ENCODE measurements around the gene CORIN. TPM values are rescaled to one million over a fixed set of nuclear protein-coding genes. Genes with fewer than 3 reads are reported as not detected.

The CORIN gene
- total and polyA plus RNA-seq, 2 of the 13 experiments (the other 11 are each of a cell fraction or from before 2014, with no cell fraction given), result 0.84 to 1.2 TPM

- Histone ChIP-seq H3K4me2 (ENCODE audit: low read depth, low read length) (no peak overlapping the region), H3K9me3 (ENCODE audit: low read length) (no peaks in the 10 kb centered on the region), H2AFZ (ENCODE audit: low read length) (no peak overlapping the region), H3K4me1 (ENCODE audit: insufficient read depth, low read length) (peaks cover 44% of the 10 kb centered on the region), H3K36me3 (replicated peaks in 1 of 2; ENCODE audit: control insufficient read depth in 1 of 2, insufficient read depth in 2 of 2, low read length in 2 of 2) (peaks cover 9 to 46% of the 10 kb centered on the region in 2 experiments), H4K20me1 (ENCODE audit: insufficient read depth, low read length) (no peaks in the 10 kb centered on the region), H3K9ac (ENCODE audit: insufficient read depth, low read depth, low read length) (no peak overlapping the region), H3K79me2 (ENCODE audit: insufficient read depth, low read length) (no peaks in the 10 kb centered on the region), H3K27ac (ENCODE audit: extremely low read length, insufficient read depth, low read length) (peak overlapping the region; percentile 12), H3K4me3 (replicated peaks in 1 of 3; ENCODE audit: insufficient read depth in 1 of 3, low read depth in 2 of 3, low read length in 3 of 3) (no peak overlapping the region), H3K27me3 (ENCODE audit: control insufficient read depth in 1 of 2, insufficient read depth in 2 of 2, low read length in 2 of 2) (no peaks in the 10 kb centered on the region)
- FAIRE-seq (no peak), DNase-seq (ENCODE audit: low spot score) (peak; percentile 30), ATAC-seq (peak; percentile 66)
- intact Hi-C loops (cut with micrococcal nuclease; ENCODE audit: unreplicated experiment), result no loop called here
- in situ Hi-C loops (cut with HindIII; ENCODE audit: extremely low pct_ligation_motif_present, low pct_unique_long_range_greater_than_20kb), result no loop called here
- TF ChIP-seq PAXIP1 (CRISPR knock-in tag; conservative IDR thresholded peaks at IDR 0.05), result 0 out of 2 replicates have a peak, but pooled peaks have one; percentile 24
- 0 out of 2 replicates have a peak, but pooled peaks have one; percentile 19 for TF ChIP-seq POGZ (CRISPR knock-in tag; IDR thresholded peaks at IDR 0.05)
- 0 out of 4 replicates have a peak, but pooled peaks of 1 of the 2 experiments have one; percentile 9 for TF ChIP-seq EP300 (IDR thresholded peaks at IDR 0.05; ENCODE audit: low read depth in 2 of 2, low read length in 2 of 2)
- TF ChIP-seq EP300 (CRISPR knock-in tag; IDR thresholded peaks at IDR 0.05; ENCODE audit: borderline replicate concordance), result no peak
- TF ChIP-seq ZEB1 (IDR thresholded peaks at IDR 0.05; ENCODE audit: insufficient replicate concordance, low read depth), result no peak
- 0 out of 2 replicates have a peak, but pooled peaks have one; percentile 20 for TF ChIP-seq HNF4A (CRISPR knock-in tag; IDR thresholded peaks at IDR 0.05)
- no peak for TF ChIP-seq SOX13 (IDR thresholded peaks at IDR 0.05)
- TF ChIP-seq SOX13 (CRISPR knock-in tag; conservative IDR thresholded peaks at IDR 0.05 in 1 of 2, IDR thresholded peaks at IDR 0.05 in 1 of 2), result peak in 1 of 2 experiments; percentile 30; a peak in 1 of 4 replicates
- 0 out of 2 replicates have a peak, but pooled peaks have one; percentile 29 for TF ChIP-seq ZNF644 (CRISPR knock-in tag; IDR thresholded peaks at IDR 0.05; ENCODE audit: low read depth)
- TF ChIP-seq ZBTB37 (CRISPR knock-in tag; IDR thresholded peaks at IDR 0.05), result no peak
- ChIA-PET CTCF (ENCODE audit: low intra/inter-chr PET ratio, low total read pairs) (no interaction called here), POLR2A (interaction anchor here (1.9 kb wide), 1 partner anchor 32 kb away, joined by 5 read pairs; the partner anchor contains the start of gene NFXL1)
- 75% methylated on average over 3 of the region's 3 CpGs for WGBS (ENCODE audit: low lambda C conversion rate)
- BruUV-seq (replicated peaks), result no TSS peak
Measured at GRCh38 chr4:47882228-47882627, 44.4 kb upstream of the CORIN start.

Data from HepG2 (cell line).